GM18502 (cell line): Measurements from ENCODE around the gene MCTP2.
"Not testable (repeated sequence)": the region's sequence is repeated elsewhere in the genome, so short reads cannot be mapped to it uniquely, and the experiment has no call there.

Experiments
- ATAC-seq: cut with Tn5 transposase; IDR thresholded peaks from one replicate; pipeline ENCODE4 v1.9.1; 2021; ENCODE audit warnings: mild to moderate bottlenecking; ENCODE audit not compliant: unreplicated experiment, poor library complexity

MCTP2 gene

GRCh38 chr15:94493176-94493575, 261.8 kb downstream of the MCTP2 start:
- ATAC-seq, result no peak

GRCh38 chr15:94493586-94493985, 262.2 kb downstream of the MCTP2 start:
- not testable (repeated sequence) for ATAC-seq

GRCh38 chr15:94494732-94495131, 263.4 kb downstream of the MCTP2 start:
- ATAC-seq, result no peak

- no peak for ATAC-seq
These were observed 271.9 kb downstream of the MCTP2 start for GRCh38 chr15:94503293-94503692.

- ATAC-seq, result no peak
These were observed 277.9 kb downstream of the MCTP2 start for GRCh38 chr15:94509259-94509658.

- no peak for ATAC-seq
These were observed 290.8 kb downstream of the MCTP2 start for GRCh38 chr15:94522125-94522524.

GRCh38 chr15:94523873-94524272, 292.5 kb downstream of the MCTP2 start:
- no peak for ATAC-seq

- no peak for ATAC-seq
These were observed 293.2 kb downstream of the MCTP2 start for GRCh38 chr15:94524565-94524964.

GRCh38 chr15:94526071-94526689, 294.8 kb downstream of the MCTP2 start:
- ATAC-seq, result peak; percentile 89

GRCh38 chr15:94532226-94532625, 300.9 kb downstream of the MCTP2 start:
- no peak for ATAC-seq
